B cell (primary cell): ENCODE data around the gene TET3. TPM values are rescaled to one million over a fixed set of nuclear protein-coding genes. Genes with fewer than 3 reads are reported as not detected.

ENCODE experiments used
- ATAC-seq: fragments of 200-7000 bp; cut with Tn5 transposase; one replicate; pipeline ENCODE4 v1.10.0; 2021; ENCODE audit warnings: low read depth, mild to moderate bottlenecking, moderate number of reproducible peaks, moderate library complexity
- CTCF ChIA-PET: fragments of 350-600 bp; sonication (Branson Sonifier 250); formaldehyde crosslinking; loops from one replicate; lab custom pipeline; 2021; ENCODE audit warnings: antibody characterized with exemption, inconsistent platforms; lab: Charles Lee
- POLR2A ChIA-PET: fragments of 350-600 bp; sonication (Branson Sonifier 250); formaldehyde crosslinking; loops from one replicate; lab custom pipeline; 2021; ENCODE audit warnings: antibody characterized with exemption; lab: Charles Lee
- DNase-seq: peaks from one replicate; pipeline ENCODE4 v3.0.0; 2013
- H2AFZ ChIP-seq: 2 replicates; pipeline ENCODE4 v1.6.1; 2012; ENCODE audit warnings: mild to moderate bottlenecking, low read depth, low read length; ENCODE audit not compliant: insufficient read depth, poor library complexity, severe bottlenecking
- H3K27ac ChIP-seq, 2 donors: 1 replicate in 1 of 2; 2 replicates in 1 of 2; pipeline ENCODE4 v1.5.1; 2012 to 2013; ENCODE audit warnings: low read length in 2 of 2, mild to moderate bottlenecking in 2 of 2, moderate library complexity in 1 of 2
- H3K27me3 ChIP-seq, 4 experiments: fragments of 200-600 bp in 1 of 4; sonication (generic) in 1 of 4; replicated peaks in 1 of 4; 1 replicate in 2 of 4; 2 replicates in 2 of 4; pipeline versions ENCODE4 v1.6.1 to v1.7.0; 2013 to 2016; ENCODE audit warnings: low read length in 3 of 4, mild to moderate bottlenecking in 2 of 4, mixed read lengths in 1 of 4, moderate library complexity in 1 of 4; ENCODE audit not compliant: insufficient read depth in 4 of 4, control insufficient read depth in 3 of 4; ENCODE audit errors: control extremely low read depth in 1 of 4
- H3K36me3 ChIP-seq, 2 experiments: replicated peaks in 1 of 2; 1 replicate in 1 of 2; 2 replicates in 1 of 2; pipeline versions ENCODE4 v1.6.1 to v1.7.1; 2013; ENCODE audit warnings: low read length in 1 of 2; ENCODE audit not compliant: insufficient read depth in 2 of 2, control insufficient read depth in 1 of 2; ENCODE audit errors: control extremely low read depth in 1 of 2, extremely low read depth in 1 of 2
- H3K4me1 ChIP-seq, 2 donors: fragments of 200-600 bp in 1 of 2; sonication (generic) in 1 of 2; 1 replicate in 1 of 2; 2 replicates in 1 of 2; pipeline versions ENCODE4 v1.5.1 to v1.6.1; 2013 to 2017; ENCODE audit warnings: low read length in 2 of 2; ENCODE audit not compliant: control insufficient read depth in 2 of 2, insufficient read depth in 2 of 2
- H3K4me2 ChIP-seq: replicated peaks from 2 replicates; pipeline ENCODE3; 2012; ENCODE audit warnings: mild to moderate bottlenecking, low read depth, low read length; ENCODE audit not compliant: poor library complexity, severe bottlenecking
- H3K4me3 ChIP-seq, 5 experiments: fragments of 200-600 bp in 1 of 5; sonication (generic) in 1 of 5; 1 replicate in 3 of 5; 2 replicates in 2 of 5; pipeline versions ENCODE4 v1.5.1 to v1.7.0; 2011 to 2016; ENCODE audit warnings: low read length in 4 of 5, mild to moderate bottlenecking in 4 of 5, low read depth in 2 of 5, control low read depth in 1 of 5, moderate library complexity in 1 of 5; ENCODE audit not compliant: insufficient read depth in 1 of 5; ENCODE audit errors: control extremely low read depth in 1 of 5, extremely low read depth in 1 of 5
- H3K79me2 ChIP-seq: fragments of 200-600 bp; sonication (generic); one replicate; pipeline ENCODE4 v1.6.0; 2016; ENCODE audit warnings: low read length; ENCODE audit not compliant: control insufficient read depth, insufficient read depth
- H3K9ac ChIP-seq: fragments of 200-600 bp; sonication (generic); 2 replicates; pipeline ENCODE4 v1.6.1; 2017; ENCODE audit warnings: mild to moderate bottlenecking, low read length, moderate library complexity
- H3K9me3 ChIP-seq, 3 donors: one replicate each; pipeline versions ENCODE4 v1.6.1 to v1.7.1; 2013; ENCODE audit warnings: low read length in 2 of 3; ENCODE audit not compliant: control insufficient read depth in 2 of 3, insufficient read depth in 1 of 3; ENCODE audit errors: control extremely low read depth in 1 of 3
- H4K20me1 ChIP-seq: 2 replicates; pipeline ENCODE4 v1.6.0; 2012; ENCODE audit warnings: mild to moderate bottlenecking, low read length; ENCODE audit not compliant: insufficient read depth, control insufficient read depth, poor library complexity, severe bottlenecking
- H3K27ac Mint-ChIP-seq: one replicate; pipeline ENCODE4 v1.8.0; 2021; ENCODE audit warnings: mixed read lengths
- H3K27me3 Mint-ChIP-seq: one replicate; pipeline ENCODE4 v1.8.0; 2021; ENCODE audit warnings: mixed read lengths
- H3K4me1 Mint-ChIP-seq: one replicate; pipeline ENCODE4 v1.8.0; 2021; ENCODE audit warnings: mixed read lengths
- H3K4me3 Mint-ChIP-seq: one replicate; pipeline ENCODE4 v1.8.0; 2021; ENCODE audit warnings: mixed read lengths
- H3K9me3 Mint-ChIP-seq: one replicate; pipeline ENCODE4 v1.8.0; 2022; ENCODE audit warnings: mixed read lengths; ENCODE audit not compliant: insufficient read depth
- CTCF ChIP-seq: fragments of 200-600 bp; IDR thresholded peaks from one replicate; pipeline ENCODE4 v1.8.0; 2022; ENCODE audit warnings: antibody characterized with exemption, mild to moderate bottlenecking
- EZH2 ChIP-seq: IDR thresholded peaks from 2 replicates; pipeline ENCODE4 v1.6.1; 2012; ENCODE audit warnings: borderline replicate concordance, low read depth, mild to moderate bottlenecking, moderate library complexity, low read length; ENCODE audit not compliant: insufficient read depth, poor library complexity, severe bottlenecking
- WGBS: methylation state at CpG from one replicate; pipeline ENCODE4 v1.1.5; 2013; ENCODE audit warnings: missing lambda C conversion rate; ENCODE audit not compliant: insufficient coverage; 5-methylcytosine and 5-hydroxymethylcytosine counted together
- intact Hi-C: fragments of 100-400 bp; cut with micrococcal nuclease; formaldehyde crosslinking; loops from one replicate; pipeline ENCODE4 v1.10.0; 2022
- polyA plus RNA-seq: library from polyadenylated mRNA; depleted of rRNA; stranded (reverse); fragments of >200 nt; gene quantifications from 2 replicates; pipeline ENCODE4 v1.2.3, GENCODE V29; 2012
- small RNA-seq: library from RNA; depleted of rRNA; stranded (forward); fragments of <200 nt; gene quantifications from one replicate; pipeline ENCODE3, GENCODE V24; 2012; ENCODE audit warnings: low replicate concordance, low read depth; ENCODE audit not compliant: insufficient read length
- total RNA-seq, 2 donors: library from RNA; stranded (reverse); fragments of 120-200 nt in 1 of 2; gene quantifications; 1 replicate in 1 of 2; 2 replicates in 1 of 2; pipeline versions ENCODE4 v1.2.3 to v1.2.4, GENCODE V29; 2013 to 2022

Gene TET3
- total and polyA plus RNA-seq, 2 donors (not counting 1 experiment from before 2014, with no cell fraction given), result 4.7 to 43.9 TPM

- no peak for ATAC-seq
- Histone ChIP-seq H3K27me3 (no peaks in the 10 kb centered on the region), H3K9me3 (peaks cover 0 to 4% (median 0%) of the 10 kb centered on the region in 3 donors), H3K79me2 (peaks cover 96% of the 10 kb centered on the region), H3K4me2 (peak overlapping the region; percentile 75), H3K4me3 (peak overlapping the region in 4 of 5 experiments; percentile 2 to 52 (median 47)), H3K36me3 (no peaks in the 10 kb centered on the region), H3K27ac (peak overlapping the region; percentile 50 to 70), H4K20me1 (peaks cover 38% of the 10 kb centered on the region), H2AFZ (peak overlapping the region; percentile 58), H3K9ac (peak overlapping the region; percentile 65), H3K4me1 (peaks cover 42 to 55% of the 10 kb centered on the region in 2 donors)
- no peaks in the 10 kb centered on the region for H3K27me3 Mint-ChIP-seq
- DNase-seq, result no peak
- POLR2A ChIA-PET, result interaction anchor here (0.8 to 1.0 kb wide), 3 partner anchors 10 to 71 kb away, joined by 3 read pairs; no protein-coding TSS in a partner anchor
- intact Hi-C loops, result loop anchor here (2.0 kb wide), 2 partner anchors 47 to 105 kb away; partner anchors contain the start of genes DGUOK and TET3
- H3K9me3 Mint-ChIP-seq, result no peaks in the 10 kb centered on the region
- peaks cover 63% of the 10 kb centered on the region for H3K4me1 Mint-ChIP-seq
- H3K27ac Mint-ChIP-seq, result peak overlapping the region; percentile 90
- CTCF ChIA-PET, result interaction anchor here (1.1 to 1.4 kb wide), 2 partner anchors 10 to 102 kb away, joined by 3 to 8 read pairs; no protein-coding TSS in a partner anchor
- 33% methylated on average over 1 of the region's 2 CpGs for WGBS
- no peak for TF ChIP-seq EZH2
- peak overlapping the region; percentile 82 for H3K4me3 Mint-ChIP-seq
Observed at GRCh38 chr2:74031959-74032287, 47.2 kb downstream of the TET3 start.

GRCh38 chr2:74033375-74033774 is 48.7 kb downstream of the TET3 start:
- Histone ChIP-seq H3K4me2 (peak overlapping the region; percentile 75), H3K27me3 (no peaks in the 10 kb centered on the region), H3K4me1 (peaks cover 55 to 66% of the 10 kb centered on the region in 2 donors), H3K27ac (peak overlapping the region in 1 of 2 donors; percentile 70), H3K9me3 (no peaks in the 10 kb centered on the region), H3K9ac (peak overlapping the region; percentile 65), H3K79me2 (peaks cover 94% of the 10 kb centered on the region), H2AFZ (peak overlapping the region; percentile 58), H3K36me3 (no peaks in the 10 kb centered on the region), H4K20me1 (peaks cover 38% of the 10 kb centered on the region), H3K4me3 (peak overlapping the region in 1 of 5 experiments; percentile 51)
- intact Hi-C loops, result loop anchor here (2.0 kb wide), 2 partner anchors 49 to 107 kb away; partner anchors contain the start of genes DGUOK and TET3
- whole genome bisulfite sequencing, result 40% methylated on average over 1 of the region's 2 CpGs
- H3K9me3 Mint-ChIP-seq, result no peaks in the 10 kb centered on the region
- DNase-seq (no peak), ATAC-seq (no peak)
- no peaks in the 10 kb centered on the region for H3K27me3 Mint-ChIP-seq
- CTCF ChIA-PET, result interaction anchor here (1.4 kb wide), 1 partner anchor 19 kb away, joined by 3 read pairs; no protein-coding TSS in a partner anchor
- POLR2A ChIA-PET, result interaction anchor here (0.6 kb wide), 1 partner anchor 146 kb away, joined by 4 read pairs; no protein-coding TSS in a partner anchor
- H3K27ac Mint-ChIP-seq, result no peak overlapping the region
- H3K4me3 Mint-ChIP-seq, result peak overlapping the region; percentile 82
- peaks cover 71% of the 10 kb centered on the region for H3K4me1 Mint-ChIP-seq
- no peak for TF ChIP-seq CTCF
- TF ChIP-seq EZH2, result no peak

Small RNA genes within 50 kb of the gene (small RNA-seq; reads per million reads assigned to genes)
- gene AC110801.1, result not detected
- gene RNA5SP97, result not detected

Other genes with a start within 250 kb of the TET3 start
- gene TPRKB, start 247.6 kb upstream of the TET3 start, total RNA-seq, result 24.3 and 31.2 TPM in 2 replicates
- gene TPRKB, start 247.6 kb upstream of the TET3 start, polyA plus RNA-seq, result 22.4 and 24.3 TPM in 2 replicates
- gene DUSP11, start 204.8 kb upstream of the TET3 start, total RNA-seq, result 42.2 and 43.0 TPM in 2 replicates
- 15.7 and 16.0 TPM in 2 replicates for gene DUSP11, start 204.8 kb upstream of the TET3 start, polyA plus RNA-seq
- gene C2orf78, start 200.7 kb upstream of the TET3 start, total RNA-seq, result not detected in 2 replicates
- not detected in 2 replicates for gene C2orf78, start 200.7 kb upstream of the TET3 start, polyA plus RNA-seq
- gene STAMBP, start 155.9 kb upstream of the TET3 start, total RNA-seq, result 32.5 and 35.8 TPM in 2 replicates
- gene STAMBP, start 155.9 kb upstream of the TET3 start, polyA plus RNA-seq, result 21.8 and 22.6 TPM in 2 replicates
- gene ACTG2, start 91.9 kb upstream of the TET3 start, total RNA-seq, result not detected in 2 replicates
- gene ACTG2, start 91.9 kb upstream of the TET3 start, polyA plus RNA-seq, result not detected in 2 replicates
- 61.7 and 65.4 TPM in 2 replicates for gene DGUOK, start 58.0 kb upstream of the TET3 start, total RNA-seq
- 73.2 and 81.5 TPM in 2 replicates for gene DGUOK, start 58.0 kb upstream of the TET3 start, polyA plus RNA-seq
- gene BOLA3, start 163.0 kb downstream of the TET3 start, total RNA-seq, result 6.5 and 7.5 TPM in 2 replicates
- gene BOLA3, start 163.0 kb downstream of the TET3 start, polyA plus RNA-seq, result 8.2 and 8.5 TPM in 2 replicates
- 219 and 227 TPM in 2 replicates for gene MOB1A, start 194.0 kb downstream of the TET3 start, total RNA-seq
- gene MOB1A, start 194.0 kb downstream of the TET3 start, polyA plus RNA-seq, result 43.3 and 58.6 TPM in 2 replicates
- 17.4 and 18.0 TPM in 2 replicates for gene MTHFD2, start 213.7 kb downstream of the TET3 start, total RNA-seq
- gene MTHFD2, start 213.7 kb downstream of the TET3 start, polyA plus RNA-seq, result 9.5 and 17.5 TPM in 2 replicates